ENCODE data around the gene SPATS2L.

- TF ChIP-seq, protein P1, sequence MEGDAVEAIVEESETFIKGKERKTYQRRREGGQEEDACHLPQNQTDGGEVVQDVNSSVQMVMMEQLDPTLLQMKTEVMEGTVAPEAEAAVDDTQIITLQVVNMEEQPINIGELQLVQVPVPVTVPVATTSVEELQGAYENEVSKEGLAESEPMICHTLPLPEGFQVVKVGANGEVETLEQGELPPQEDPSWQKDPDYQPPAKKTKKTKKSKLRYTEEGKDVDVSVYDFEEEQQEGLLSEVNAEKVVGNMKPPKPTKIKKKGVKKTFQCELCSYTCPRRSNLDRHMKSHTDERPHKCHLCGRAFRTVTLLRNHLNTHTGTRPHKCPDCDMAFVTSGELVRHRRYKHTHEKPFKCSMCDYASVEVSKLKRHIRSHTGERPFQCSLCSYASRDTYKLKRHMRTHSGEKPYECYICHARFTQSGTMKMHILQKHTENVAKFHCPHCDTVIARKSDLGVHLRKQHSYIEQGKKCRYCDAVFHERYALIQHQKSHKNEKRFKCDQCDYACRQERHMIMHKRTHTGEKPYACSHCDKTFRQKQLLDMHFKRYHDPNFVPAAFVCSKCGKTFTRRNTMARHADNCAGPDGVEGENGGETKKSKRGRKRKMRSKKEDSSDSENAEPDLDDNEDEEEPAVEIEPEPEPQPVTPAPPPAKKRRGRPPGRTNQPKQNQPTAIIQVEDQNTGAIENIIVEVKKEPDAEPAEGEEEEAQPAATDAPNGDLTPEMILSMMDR (IDR thresholded peaks at IDR 0.05): no peak
- TF ChIP-seq POLR2A (IDR thresholded peaks at IDR 0.05): no peak
- TF ChIP-seq POLR2AphosphoS5 (IDR thresholded peaks at IDR 0.05): no peak
- TF ChIP-seq EP300 (IDR thresholded peaks at IDR 0.05; ENCODE audit: low read depth): no peak
Measured at GRCh38 chr2:200525066-200525465, 218.6 kb downstream of the SPATS2L start.
